Measurements from ENCODE around the gene CCDC188. TPM values are rescaled to one million over a fixed set of nuclear protein-coding genes. Genes with fewer than 3 reads are reported as not detected.

Gene CCDC188
- polyA plus RNA-seq, 3 donors = 0.48 to 3.0 (median 0.86) TPM

- WGBS, 3 donors = 65 to 70% (median 65%) methylated on average over 12 to 14 of the region's 14 CpGs
Observed at GRCh38 chr22:20186871-20187546, 36.2 kb upstream of the CCDC188 start.

GRCh38 chr22:20186183-20186870, 35.5 kb upstream of the CCDC188 start:
- no peak overlapping the region for H3K27ac ChIP-seq (ENCODE audit: low read depth, low read length)
- 56 to 77% (median 65%) methylated on average over 10 of the region's 10 CpGs for WGBS, 3 donors

More at GRCh38 chr22:20186871-20187546, 36.2 kb upstream of the CCDC188 start:
- H3K27ac ChIP-seq (ENCODE audit: low read depth, low read length) = no peak overlapping the region

- WGBS, 3 donors = 73 to 82% (median 81%) methylated on average over 6 of the region's 6 CpGs
- no peak overlapping the region for H3K27ac ChIP-seq (ENCODE audit: low read depth, low read length)
Observed at GRCh38 chr22:20185750-20186149, 34.9 kb upstream of the CCDC188 start.

- WGBS, 3 donors = 52 to 82% (median 78%) methylated on average over 18 of the region's 18 CpGs
- no peak overlapping the region for H3K27ac ChIP-seq (ENCODE audit: low read depth, low read length)
Observed at GRCh38 chr22:20184501-20185165, 33.8 kb upstream of the CCDC188 start.

- WGBS, 3 donors = 69 to 86% (median 81%) methylated on average over 5 to 6 of the region's 6 CpGs
- no peak overlapping the region for H3K27ac ChIP-seq (ENCODE audit: low read depth, low read length)
Observed at GRCh38 chr22:20183823-20184222, 33.0 kb upstream of the CCDC188 start.

- H3K27ac ChIP-seq (ENCODE audit: low read depth, low read length) = no peak overlapping the region
- 88 to 94% (median 90%) methylated on average over 8 of the region's 8 CpGs for WGBS, 3 donors
Observed at GRCh38 chr22:20183101-20183500, 32.2 kb upstream of the CCDC188 start.

- WGBS, 3 donors = 84 to 87% (median 86%) methylated on average over 8 to 9 of the region's 9 CpGs
Observed at GRCh38 chr22:20182365-20182764, 31.5 kb upstream of the CCDC188 start.

GRCh38 chr22:20181884-20182236, 31.0 kb upstream of the CCDC188 start:
- WGBS, 3 donors = 81 to 82% (median 82%) methylated on average over 16 to 18 of the region's 18 CpGs
- H3K27ac ChIP-seq (ENCODE audit: low read depth, low read length) = no peak overlapping the region

More at GRCh38 chr22:20182365-20182764, 31.5 kb upstream of the CCDC188 start:
- no peak overlapping the region for H3K27ac ChIP-seq (ENCODE audit: low read depth, low read length)

GRCh38 chr22:20181194-20181883, 30.5 kb upstream of the CCDC188 start:
- H3K27ac ChIP-seq (ENCODE audit: low read depth, low read length) = no peak overlapping the region
- WGBS, 3 donors = 79 to 86% (median 81%) methylated on average over 15 to 17 of the region's 17 CpGs

- WGBS, 3 donors = 79 to 87% (median 81%) methylated on average over 8 of the region's 8 CpGs
- H3K27ac ChIP-seq (ENCODE audit: low read depth, low read length) = no peak overlapping the region
Observed at GRCh38 chr22:20180640-20181039, 29.8 kb upstream of the CCDC188 start.

- WGBS, 3 donors = 80 to 87% (median 87%) methylated on average over 13 of the region's 13 CpGs
- no peak overlapping the region for H3K27ac ChIP-seq (ENCODE audit: low read depth, low read length)
Observed at GRCh38 chr22:20180245-20180630, 29.4 kb upstream of the CCDC188 start.

GRCh38 chr22:20179455-20180244, 28.8 kb upstream of the CCDC188 start:
- H3K27ac ChIP-seq (ENCODE audit: low read depth, low read length) = no peak overlapping the region
- 87 to 91% (median 91%) methylated on average over 27 of the region's 27 CpGs for WGBS, 3 donors

GRCh38 chr22:20178915-20179227, 28.0 kb upstream of the CCDC188 start:
- H3K27ac ChIP-seq (ENCODE audit: low read depth, low read length) = no peak overlapping the region
- WGBS, 3 donors = 92 to 96% (median 96%) methylated on average over 8 to 10 of the region's 10 CpGs

- WGBS, 3 donors = 81 to 84% (median 84%) methylated on average over 26 to 29 of the region's 29 CpGs
- H3K27ac ChIP-seq (ENCODE audit: low read depth, low read length) = no peak overlapping the region
Observed at GRCh38 chr22:20178075-20178914, 27.4 kb upstream of the CCDC188 start.

- WGBS, 3 donors = 83 to 87% (median 84%) methylated on average over 21 of the region's 21 CpGs
- no peak overlapping the region for H3K27ac ChIP-seq (ENCODE audit: low read depth, low read length)
Observed at GRCh38 chr22:20177217-20177911, 26.5 kb upstream of the CCDC188 start.

- 77 to 83% (median 79%) methylated on average over 17 of the region's 17 CpGs for WGBS, 3 donors
Observed at GRCh38 chr22:20176421-20177085, 25.7 kb upstream of the CCDC188 start.

GRCh38 chr22:20175597-20175900, 24.7 kb upstream of the CCDC188 start:
- WGBS, 3 donors = 58 to 66% (median 65%) methylated on average over 12 of the region's 12 CpGs
- H3K27ac ChIP-seq (ENCODE audit: low read depth, low read length) = no peak overlapping the region

More at GRCh38 chr22:20176421-20177085, 25.7 kb upstream of the CCDC188 start:
- H3K27ac ChIP-seq (ENCODE audit: low read depth, low read length) = no peak overlapping the region
